IPS-15b (cell line): ENCODE data around the gene CLEC4M.
A peak's percentile ranks its signal among the peaks of the same experiment; 100 is the strongest.
"Not testable (repeated sequence)": the region's sequence is repeated elsewhere in the genome, so short reads cannot be mapped to it uniquely, and the experiment has no call there.

Experiments
- H3K27me3 ChIP-seq: one replicate; pipeline ENCODE4 v1.6.1; 2013; ENCODE audit warnings: low read length; ENCODE audit not compliant: control insufficient read depth, insufficient read depth
- H3K36me3 ChIP-seq: one replicate; pipeline ENCODE4 v1.6.1; 2013; ENCODE audit warnings: low read length; ENCODE audit not compliant: control insufficient read depth, insufficient read depth
- H3K4me1 ChIP-seq: one replicate; pipeline ENCODE4 v1.6.1; 2013; ENCODE audit warnings: mild to moderate bottlenecking, low read length; ENCODE audit not compliant: control insufficient read depth, insufficient read depth
- H3K4me3 ChIP-seq: one replicate; pipeline ENCODE4 v1.5.1; 2013; ENCODE audit warnings: low read depth, low read length
- H3K9ac ChIP-seq: one replicate; pipeline ENCODE4 v1.6.1; 2013; ENCODE audit warnings: low read depth, mild to moderate bottlenecking, low read length
- H3K9me3 ChIP-seq: one replicate; pipeline ENCODE4 v1.6.1; 2013; ENCODE audit warnings: mild to moderate bottlenecking, low read length; ENCODE audit not compliant: control insufficient read depth, insufficient read depth

The CLEC4M gene

DNA sequence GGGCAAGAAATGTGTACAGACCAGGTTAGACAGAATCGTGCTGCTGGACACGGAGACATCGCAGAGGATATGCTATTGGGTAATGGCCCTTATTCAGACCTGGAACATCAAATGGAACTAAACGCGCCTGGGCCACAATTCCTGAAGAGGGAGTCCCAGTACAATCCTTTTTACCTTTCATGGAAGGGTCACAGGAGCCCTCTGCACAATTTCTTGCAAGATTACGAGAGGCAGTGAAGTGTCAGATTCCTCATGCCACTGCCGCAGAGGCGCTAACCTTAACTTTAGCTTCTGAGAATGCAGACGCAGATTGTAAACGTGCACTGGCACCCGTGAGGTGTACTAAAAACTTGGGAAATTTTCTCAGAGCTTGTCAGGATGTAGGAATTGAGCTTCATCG is 18.1 kb downstream of the CLEC4M start:
- Histone ChIP-seq H3K9me3 (no peaks in the 10 kb centered on the region), H3K4me3 (no peak overlapping the region), H3K27me3 (peaks cover 15% of the 10 kb centered on the region), H3K36me3 (no peaks in the 10 kb centered on the region), H3K4me1 (no peaks in the 10 kb centered on the region), H3K9ac (no peak overlapping the region)

DNA sequence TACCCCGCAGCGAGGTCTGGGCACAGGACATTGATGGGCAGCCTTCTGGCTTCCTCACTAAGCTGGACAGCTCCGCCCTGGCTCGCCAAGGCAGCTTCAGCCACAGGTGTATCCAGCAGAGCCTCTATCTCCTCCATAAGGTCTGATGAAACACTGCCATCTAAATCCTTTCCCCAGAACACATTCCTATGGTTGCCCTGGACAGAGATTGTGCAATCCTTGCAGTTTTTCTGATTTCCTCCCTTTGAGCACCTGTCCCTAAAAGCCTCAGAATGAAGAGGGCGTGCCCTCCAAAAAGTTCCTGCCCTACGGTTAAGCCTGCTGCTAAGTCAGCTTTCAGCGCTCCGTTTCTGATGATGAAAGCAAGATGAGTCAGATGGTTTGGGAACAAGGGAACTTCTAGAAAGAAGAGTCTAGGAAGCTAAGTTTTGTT is 21.0 kb downstream of the CLEC4M start:
- peaks cover 33% of the 10 kb centered on the region for H3K27me3 ChIP-seq

DNA sequence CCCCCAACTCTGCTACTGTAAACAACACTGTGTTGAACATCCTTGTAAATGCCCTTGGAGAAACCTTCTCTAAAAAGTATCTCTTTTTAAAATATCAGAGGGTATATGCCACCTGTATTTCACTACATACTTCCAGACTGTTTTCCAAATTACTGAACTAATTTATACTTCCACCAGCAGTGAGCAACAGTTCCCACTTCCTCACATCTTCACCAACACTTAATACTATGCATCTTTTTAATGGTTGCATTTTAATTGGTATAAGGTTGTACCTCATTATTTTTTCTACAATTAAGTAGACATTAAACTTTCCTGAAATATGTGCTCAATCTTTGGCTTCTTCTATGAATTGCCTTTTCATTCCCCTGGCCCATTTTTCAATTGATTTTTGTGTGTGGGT is 21.8 kb downstream of the CLEC4M start:
- H3K4me3 ChIP-seq, result no peak overlapping the region
- peaks cover 36% of the 10 kb centered on the region for H3K27me3 ChIP-seq
- no peaks in the 10 kb centered on the region for H3K9me3 ChIP-seq
- H3K4me1 ChIP-seq, result no peaks in the 10 kb centered on the region
- no peaks in the 10 kb centered on the region for H3K36me3 ChIP-seq
- no peak overlapping the region for H3K9ac ChIP-seq

More for the DNA sequence above, 21.0 kb downstream of the CLEC4M start:
- no peaks in the 10 kb centered on the region for H3K9me3 ChIP-seq
- H3K9ac ChIP-seq, result no peak overlapping the region
- no peaks in the 10 kb centered on the region for H3K36me3 ChIP-seq
- H3K4me1 ChIP-seq, result no peaks in the 10 kb centered on the region
- H3K4me3 ChIP-seq, result no peak overlapping the region

DNA sequence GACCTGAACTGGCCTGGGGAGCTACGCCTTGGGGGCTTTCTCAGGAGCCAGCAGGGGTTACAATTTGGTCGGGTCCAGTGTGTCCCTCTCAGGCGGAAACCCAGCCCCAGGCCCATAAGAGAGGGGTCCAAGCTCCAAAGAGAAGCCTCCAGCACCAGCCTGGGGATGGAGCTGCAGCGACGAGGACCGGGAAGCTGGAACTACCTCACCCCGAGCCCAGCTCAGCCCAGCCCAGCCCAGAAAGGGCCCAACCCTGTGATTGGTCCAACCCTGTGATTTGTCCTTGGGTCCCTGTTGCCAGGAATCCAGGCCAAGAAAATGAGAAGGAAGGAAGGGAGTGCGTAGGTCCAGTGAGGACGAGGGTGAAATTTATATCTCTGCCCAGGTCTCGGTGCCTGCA is 24.1 kb downstream of the CLEC4M start:
- Histone ChIP-seq H3K27me3 (peaks cover 39% of the 10 kb centered on the region), H3K36me3 (no peaks in the 10 kb centered on the region), H3K4me1 (no peaks in the 10 kb centered on the region), H3K4me3 (peak overlapping the region; percentile 60), H3K9ac (no peak overlapping the region), H3K9me3 (no peaks in the 10 kb centered on the region)

- Histone ChIP-seq H3K4me3 (peak overlapping the region; percentile 60), H3K27me3 (peaks cover 39% of the 10 kb centered on the region), H3K36me3 (no peaks in the 10 kb centered on the region), H3K4me1 (no peaks in the 10 kb centered on the region), H3K9me3 (no peaks in the 10 kb centered on the region), H3K9ac (no peak overlapping the region)
These were observed 24.6 kb downstream of the CLEC4M start for GRCh38 chr19:7787602-7788177.

DNA sequence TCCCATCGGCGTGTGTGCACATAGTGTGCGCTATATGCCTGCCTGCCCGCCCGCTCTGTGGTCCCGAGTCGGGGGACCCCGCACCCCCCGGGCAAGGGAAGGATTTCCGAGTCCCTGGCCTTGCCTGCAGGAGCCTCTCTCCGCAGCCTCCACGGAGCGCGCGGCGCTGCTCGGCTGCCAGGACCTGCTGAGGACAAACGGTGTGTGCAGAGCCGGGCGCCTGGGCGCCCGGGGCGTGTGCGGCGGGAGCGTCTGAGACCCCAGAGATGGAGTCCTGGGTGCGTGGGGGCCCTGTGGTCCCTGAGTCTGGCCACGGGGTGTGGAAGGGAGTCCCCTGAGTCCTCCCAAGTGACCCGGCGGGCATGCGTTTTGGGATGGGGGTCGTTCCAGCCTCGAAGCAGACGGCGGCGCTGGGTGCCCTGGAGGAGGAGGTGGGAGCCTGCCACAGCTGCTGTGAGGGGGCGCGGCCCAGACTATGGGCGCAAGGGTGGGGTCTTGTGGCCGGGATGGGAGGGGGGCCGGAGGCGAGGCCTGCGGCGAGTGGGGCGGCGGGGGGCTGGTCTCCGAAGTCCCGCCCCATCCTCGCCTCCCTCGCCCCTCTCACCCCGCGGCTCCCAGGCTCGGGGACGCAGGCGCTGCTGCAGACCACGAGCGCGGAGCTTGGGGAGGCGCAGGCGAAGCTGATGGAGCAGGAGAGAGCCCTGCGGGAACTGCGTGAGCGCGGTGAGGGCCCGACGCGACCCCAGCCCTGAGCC is 25.3 kb downstream of the CLEC4M start:
- H3K27me3 ChIP-seq, result peaks cover 36% of the 10 kb centered on the region
- no peaks in the 10 kb centered on the region for H3K36me3 ChIP-seq
- no peaks in the 10 kb centered on the region for H3K4me1 ChIP-seq
- no peak overlapping the region for H3K9ac ChIP-seq
- no peaks in the 10 kb centered on the region for H3K9me3 ChIP-seq
- H3K4me3 ChIP-seq, result peak overlapping the region; percentile 77

DNA sequence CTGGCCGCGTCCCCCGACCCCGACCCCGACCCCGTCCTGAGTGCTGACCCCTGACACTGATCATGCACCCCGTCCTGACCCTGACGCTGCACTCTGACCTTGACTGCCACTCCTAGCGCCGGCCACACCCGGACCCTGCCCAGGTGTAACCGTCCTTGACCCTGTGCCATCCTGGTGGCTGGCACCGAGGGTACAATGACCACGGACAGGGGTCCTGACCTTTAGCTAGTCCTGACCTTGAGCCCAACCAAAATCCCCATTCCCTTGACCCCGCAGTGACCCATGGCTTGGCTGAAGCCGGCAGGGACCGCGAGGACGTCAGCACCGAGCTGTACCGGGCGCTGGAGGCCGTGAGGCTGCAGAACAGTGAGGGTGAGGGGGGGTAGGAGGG is 25.9 kb downstream of the CLEC4M start:
- Histone ChIP-seq H3K4me1 (no peaks in the 10 kb centered on the region), H3K9me3 (no peaks in the 10 kb centered on the region), H3K4me3 (peak overlapping the region; percentile 77), H3K36me3 (no peaks in the 10 kb centered on the region), H3K27me3 (peaks cover 32% of the 10 kb centered on the region), H3K9ac (no peak overlapping the region)

GRCh38 chr19:7789447-7789846 is 26.4 kb downstream of the CLEC4M start:
- no peak overlapping the region for H3K9ac ChIP-seq
- no peaks in the 10 kb centered on the region for H3K36me3 ChIP-seq
- H3K4me3 ChIP-seq, result peak overlapping the region; percentile 77

GRCh38 chr19:7790416-7790815 is 27.4 kb downstream of the CLEC4M start:
- Histone ChIP-seq H3K4me3 (no peak overlapping the region), H3K9ac (no peak overlapping the region), H3K27me3 (peaks cover 24% of the 10 kb centered on the region), H3K36me3 (no peaks in the 10 kb centered on the region), H3K9me3 (no peaks in the 10 kb centered on the region), H3K4me1 (no peaks in the 10 kb centered on the region)

More at GRCh38 chr19:7789447-7789846, 26.4 kb downstream of the CLEC4M start:
- Histone ChIP-seq H3K9me3 (no peaks in the 10 kb centered on the region), H3K4me1 (no peaks in the 10 kb centered on the region), H3K27me3 (peaks cover 28% of the 10 kb centered on the region)

- no peak overlapping the region for H3K4me3 ChIP-seq
- no peak overlapping the region for H3K9ac ChIP-seq
- peaks cover 19% of the 10 kb centered on the region for H3K27me3 ChIP-seq
- no peaks in the 10 kb centered on the region for H3K9me3 ChIP-seq
- H3K36me3 ChIP-seq, result no peaks in the 10 kb centered on the region
- no peaks in the 10 kb centered on the region for H3K4me1 ChIP-seq
These were observed 29.2 kb downstream of the CLEC4M start for GRCh38 chr19:7792281-7792680.

DNA sequence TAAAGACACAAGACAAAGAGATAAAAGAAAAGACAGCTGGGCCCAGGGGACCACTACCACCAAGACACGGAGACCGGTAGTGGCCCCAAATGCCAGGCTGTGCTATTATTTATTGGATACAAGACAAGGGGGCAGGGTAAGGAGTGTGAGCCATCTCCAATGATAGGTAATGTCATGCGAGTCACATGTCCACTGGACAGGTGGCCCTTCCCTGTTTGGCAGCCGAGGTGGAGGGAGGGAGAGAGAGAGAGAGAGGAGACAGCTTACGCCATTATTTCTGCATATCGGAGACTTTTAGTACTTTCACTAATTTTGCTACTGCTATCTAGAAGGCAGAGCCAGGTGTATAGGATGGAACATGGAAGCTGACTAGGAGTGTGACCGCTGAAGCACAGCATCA is 29.7 kb downstream of the CLEC4M start:
- not testable (repeated sequence) for H3K4me1 ChIP-seq, H3K36me3 ChIP-seq, H3K4me3 ChIP-seq, H3K9ac ChIP-seq, H3K9me3 ChIP-seq
- H3K27me3 ChIP-seq, result peaks cover 15% of the 10 kb centered on the region

DNA sequence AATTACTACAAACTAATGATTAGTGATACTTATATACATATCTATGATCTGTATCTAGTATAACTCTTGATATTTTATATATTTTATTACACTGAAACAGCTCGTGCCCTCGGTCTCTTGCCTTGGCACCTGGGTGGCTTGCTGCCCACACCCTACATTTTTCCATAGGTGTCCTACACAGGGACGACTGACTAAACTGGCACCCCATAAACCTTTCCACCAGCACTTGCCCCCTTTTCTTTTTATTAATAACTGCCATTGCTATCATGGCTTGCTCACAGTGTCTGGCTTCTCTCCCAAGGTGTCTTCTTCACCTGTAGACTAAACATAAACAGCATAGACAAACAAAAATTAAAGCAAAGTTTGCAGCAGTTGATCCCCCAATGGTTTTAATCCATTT is 30.4 kb downstream of the CLEC4M start:
- peaks cover 9% of the 10 kb centered on the region for H3K27me3 ChIP-seq

More for the DNA sequence above, 30.4 kb downstream of the CLEC4M start:
- H3K36me3 ChIP-seq, result no peaks in the 10 kb centered on the region
- peaks cover 2% of the 10 kb centered on the region for H3K4me1 ChIP-seq
- no peaks in the 10 kb centered on the region for H3K9me3 ChIP-seq
- no peak overlapping the region for H3K4me3 ChIP-seq
- H3K9ac ChIP-seq, result no peak overlapping the region
